K562 (cell line): Measurements from ENCODE around the gene TMEM69. TPM values are rescaled to one million over a fixed set of nuclear protein-coding genes. Genes with fewer than 3 reads are reported as not detected.

Experiments
- E4F1 ChIP-seq: fragments of 250-450 bp; sonication (Bioruptor Pico); IDR thresholded peaks from 2 replicates; pipeline ENCODE4 v1.5.0; 2021; ENCODE audit warnings: mild to moderate bottlenecking, borderline replicate concordance
- KLF1 ChIP-seq: fragments of 450-650 bp; IDR thresholded peaks from 2 replicates; pipeline ENCODE4 v1.6.1; 2016; ENCODE audit warnings: missing genetic modification characterization, missing compliant biosample characterization
- MBD1 ChIP-seq: fragments of 250-450 bp; sonication (Bioruptor Pico); IDR thresholded peaks from 2 replicates; pipeline ENCODE4 v1.8.0; 2022; ENCODE audit warnings: inconsistent platforms
- MXD1 ChIP-seq: fragments of 250-450 bp; sonication (Bioruptor Pico); IDR thresholded peaks from 2 replicates; pipeline ENCODE4 v1.8.0; 2021; ENCODE audit warnings: borderline replicate concordance, mild to moderate bottlenecking, moderate library complexity; ENCODE audit not compliant: poor library complexity, severe bottlenecking
- POLR2H ChIP-seq: IDR thresholded peaks from 2 replicates; pipeline ENCODE4 v1.6.1; 2016; ENCODE audit warnings: missing genetic modification characterization, low read depth, mild to moderate bottlenecking, control low read depth, missing compliant biosample characterization, moderate library complexity
- REST ChIP-seq, 2 experiments: fragments of 450-650 bp; formaldehyde crosslinking in 1 of 2; IDR thresholded peaks; 2 replicates each; pipeline versions ENCODE4 v1.4.0 to v1.6.1; 2014 to 2020; ENCODE audit warnings: mild to moderate bottlenecking in 2 of 2, borderline replicate concordance in 1 of 2, low read depth in 1 of 2
- TEAD2 ChIP-seq: fragments of 450-650 bp; IDR thresholded peaks from 2 replicates; pipeline ENCODE4 v1.6.1; 2016; ENCODE audit warnings: missing genetic modification characterization, control low read depth, missing compliant biosample characterization
- U2AF2 ChIP-seq: fragments of 200-400 bp; formaldehyde crosslinking; optimal IDR thresholded peaks from 2 replicates; pipeline ENCODE3; 2017; ENCODE audit warnings: low read depth, mild to moderate bottlenecking, low read length
- ZNF551 ChIP-seq: fragments of 250-450 bp; sonication (Bioruptor Pico); IDR thresholded peaks from 2 replicates; pipeline ENCODE4 v1.5.0; 2021; ENCODE audit warnings: mild to moderate bottlenecking, moderate library complexity
- ZNF707 ChIP-seq: fragments of 250-450 bp; sonication (Bioruptor Pico); conservative IDR thresholded peaks from 2 replicates; pipeline ENCODE4 v1.8.0; 2022; ENCODE audit warnings: inconsistent platforms, mild to moderate bottlenecking, moderate library complexity
- polyA plus RNA-seq, 8 experiments: library from polyadenylated mRNA; depleted of rRNA in 4 of 8; stranded (reverse) in 5 of 8; unstranded in 3 of 8; fragments of >200 nt; fragmentation: Nextera tagmentation in 2 of 8; fragmentation: Illumina TruSeq in 1 of 8; extraction: Ambion mirVana in 2 of 8; extraction: Trizol in 1 of 8; gene quantifications; 2 replicates each; pipeline versions ENCODE4 v1.2.1 to v1.2.3, GENCODE V29; 2011 to 2014; ENCODE audit warnings: inconsistent platforms in 1 of 8, missing spikeins in 1 of 8
- total RNA-seq, 7 experiments: library from RNA; depleted of rRNA in 6 of 7; stranded (reverse); fragments of >200 nt in 6 of 7; fragmentation: Illumina TruSeq in 2 of 7; extraction: Trizol in 2 of 7; gene quantifications; 2 replicates each; pipeline versions ENCODE4 v1.2.1 to v1.2.3, GENCODE V29; 2011 to 2021; ENCODE audit warnings: low replicate concordance in 1 of 7
- TF ChIP-seq, protein P1 (sequence below), 2 experiments: fragments of 450-650 bp in 1 of 2; sonication (generic) in 1 of 2; formaldehyde crosslinking in 1 of 2; IDR thresholded peaks in 1 of 2; conservative IDR thresholded peaks in 1 of 2; 2 replicates each; pipeline versions ENCODE4 v1.6.1 to v1.8.1; 2016 to 2023; ENCODE audit warnings: mild to moderate bottlenecking in 2 of 2, moderate library complexity in 2 of 2, inconsistent platforms in 1 of 2, missing genetic modification reagents in 1 of 2

The TMEM69 gene
- total and polyA plus RNA-seq, 9 of the 15 experiments (the other 6 are each of a cell fraction or from before 2014, with no cell fraction given), result 47.3 to 248 (median 103) TPM

GRCh38 chr1:45686288-45687013 is 1.5 kb upstream of the TMEM69 start, which contains the start of gene GPBP1L1 (continued):
- no peak for TF ChIP-seq U2AF2
- TF ChIP-seq E4F1 (CRISPR knock-in tag), result no peak
- TF ChIP-seq, protein P1, sequence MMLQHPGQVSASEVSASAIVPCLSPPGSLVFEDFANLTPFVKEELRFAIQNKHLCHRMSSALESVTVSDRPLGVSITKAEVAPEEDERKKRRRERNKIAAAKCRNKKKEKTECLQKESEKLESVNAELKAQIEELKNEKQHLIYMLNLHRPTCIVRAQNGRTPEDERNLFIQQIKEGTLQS (IDR thresholded peaks at IDR 0.05), result no peak
- TF ChIP-seq, protein P1 (CRISPR knock-in tag; conservative IDR thresholded peaks at IDR 0.05), result peak; percentile 58; the same call in 1 of the 2 replicates
- TF ChIP-seq REST (IDR thresholded peaks at IDR 0.05; ENCODE audit: borderline replicate concordance), result no peak
- TF ChIP-seq REST (CRISPR knock-in tag; IDR thresholded peaks at IDR 0.05; ENCODE audit: low read depth), result peak; percentile 79; the same call in 1 of the 2 replicates
- TF ChIP-seq TEAD2, result no peak
- TF ChIP-seq KLF1 (tag), result no peak; the same call in 1 of the 2 replicates
- TF ChIP-seq ZNF707, result no peak
- no peak for TF ChIP-seq MXD1
- TF ChIP-seq MBD1 (CRISPR knock-in tag), result no peak
- no peak for TF ChIP-seq POLR2H (tag)
- no peak for TF ChIP-seq ZNF551 (CRISPR knock-in tag)
